ENCODE data around the gene SETD2. TPM values are rescaled to one million over a fixed set of nuclear protein-coding genes. Genes with fewer than 3 reads are reported as not detected.
"Not testable (repeated sequence)": the region's sequence is repeated elsewhere in the genome, so short reads cannot be mapped to it uniquely, and the experiment has no call there.

The SETD2 gene, protein sequence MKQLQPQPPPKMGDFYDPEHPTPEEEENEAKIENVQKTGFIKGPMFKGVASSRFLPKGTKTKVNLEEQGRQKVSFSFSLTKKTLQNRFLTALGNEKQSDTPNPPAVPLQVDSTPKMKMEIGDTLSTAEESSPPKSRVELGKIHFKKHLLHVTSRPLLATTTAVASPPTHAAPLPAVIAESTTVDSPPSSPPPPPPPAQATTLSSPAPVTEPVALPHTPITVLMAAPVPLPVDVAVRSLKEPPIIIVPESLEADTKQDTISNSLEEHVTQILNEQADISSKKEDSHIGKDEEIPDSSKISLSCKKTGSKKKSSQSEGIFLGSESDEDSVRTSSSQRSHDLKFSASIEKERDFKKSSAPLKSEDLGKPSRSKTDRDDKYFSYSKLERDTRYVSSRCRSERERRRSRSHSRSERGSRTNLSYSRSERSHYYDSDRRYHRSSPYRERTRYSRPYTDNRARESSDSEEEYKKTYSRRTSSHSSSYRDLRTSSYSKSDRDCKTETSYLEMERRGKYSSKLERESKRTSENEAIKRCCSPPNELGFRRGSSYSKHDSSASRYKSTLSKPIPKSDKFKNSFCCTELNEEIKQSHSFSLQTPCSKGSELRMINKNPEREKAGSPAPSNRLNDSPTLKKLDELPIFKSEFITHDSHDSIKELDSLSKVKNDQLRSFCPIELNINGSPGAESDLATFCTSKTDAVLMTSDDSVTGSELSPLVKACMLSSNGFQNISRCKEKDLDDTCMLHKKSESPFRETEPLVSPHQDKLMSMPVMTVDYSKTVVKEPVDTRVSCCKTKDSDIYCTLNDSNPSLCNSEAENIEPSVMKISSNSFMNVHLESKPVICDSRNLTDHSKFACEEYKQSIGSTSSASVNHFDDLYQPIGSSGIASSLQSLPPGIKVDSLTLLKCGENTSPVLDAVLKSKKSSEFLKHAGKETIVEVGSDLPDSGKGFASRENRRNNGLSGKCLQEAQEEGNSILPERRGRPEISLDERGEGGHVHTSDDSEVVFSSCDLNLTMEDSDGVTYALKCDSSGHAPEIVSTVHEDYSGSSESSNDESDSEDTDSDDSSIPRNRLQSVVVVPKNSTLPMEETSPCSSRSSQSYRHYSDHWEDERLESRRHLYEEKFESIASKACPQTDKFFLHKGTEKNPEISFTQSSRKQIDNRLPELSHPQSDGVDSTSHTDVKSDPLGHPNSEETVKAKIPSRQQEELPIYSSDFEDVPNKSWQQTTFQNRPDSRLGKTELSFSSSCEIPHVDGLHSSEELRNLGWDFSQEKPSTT (N-terminal part only)
- total RNA-seq: 26.4 TPM
- long read RNA-seq, partial matches to known transcripts: 2 of 3 reads
- long read RNA-seq, other reads (novel, unspliced or antisense): 1 of 3 reads

GRCh38 chr3:47164007-47164881 lies at the start of gene SETD2:
SETD2 (minus strand) TSS chr3:47164113; CDS start chr3:47163924, 189 bp downstream.
- H3K4me1 ChIP-seq: peaks cover 70% of the 10 kb centered on the region
- peak; percentile 96 for DNase-seq
- intact Hi-C loops (cut with micrococcal nuclease): no loop called here
- no peaks in the 10 kb centered on the region for H3K27me3 ChIP-seq (ENCODE audit: low read depth)
- peak within 1 kb of the TSS; percentile 96 for H3K27ac ChIP-seq (replicated peaks)
- TF ChIP-seq, protein P1, sequence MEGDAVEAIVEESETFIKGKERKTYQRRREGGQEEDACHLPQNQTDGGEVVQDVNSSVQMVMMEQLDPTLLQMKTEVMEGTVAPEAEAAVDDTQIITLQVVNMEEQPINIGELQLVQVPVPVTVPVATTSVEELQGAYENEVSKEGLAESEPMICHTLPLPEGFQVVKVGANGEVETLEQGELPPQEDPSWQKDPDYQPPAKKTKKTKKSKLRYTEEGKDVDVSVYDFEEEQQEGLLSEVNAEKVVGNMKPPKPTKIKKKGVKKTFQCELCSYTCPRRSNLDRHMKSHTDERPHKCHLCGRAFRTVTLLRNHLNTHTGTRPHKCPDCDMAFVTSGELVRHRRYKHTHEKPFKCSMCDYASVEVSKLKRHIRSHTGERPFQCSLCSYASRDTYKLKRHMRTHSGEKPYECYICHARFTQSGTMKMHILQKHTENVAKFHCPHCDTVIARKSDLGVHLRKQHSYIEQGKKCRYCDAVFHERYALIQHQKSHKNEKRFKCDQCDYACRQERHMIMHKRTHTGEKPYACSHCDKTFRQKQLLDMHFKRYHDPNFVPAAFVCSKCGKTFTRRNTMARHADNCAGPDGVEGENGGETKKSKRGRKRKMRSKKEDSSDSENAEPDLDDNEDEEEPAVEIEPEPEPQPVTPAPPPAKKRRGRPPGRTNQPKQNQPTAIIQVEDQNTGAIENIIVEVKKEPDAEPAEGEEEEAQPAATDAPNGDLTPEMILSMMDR (IDR thresholded peaks at IDR 0.05; ENCODE audit: borderline replicate concordance): peak; percentile 53
- H3K36me3 ChIP-seq: no peaks in the 10 kb centered on the region
- H3K4me3 ChIP-seq: peak within 1 kb of the TSS; percentile 94
- H3K9me3 ChIP-seq (replicated peaks): no peaks in the 10 kb centered on the region

GRCh38 chr3:47210863-47211405 lies 47.0 kb upstream of the SETD2 start:
- no peak for DNase-seq
- no peaks in the 10 kb centered on the region for H3K4me1 ChIP-seq

GRCh38 chr3:47206022-47206421 lies 42.1 kb upstream of the SETD2 start:
- H3K36me3 ChIP-seq; H3K4me3 ChIP-seq; H3K9me3 ChIP-seq (replicated peaks); H3K27me3 ChIP-seq (ENCODE audit: low read depth); H3K4me1 ChIP-seq; intact Hi-C loops (cut with micrococcal nuclease); DNase-seq; H3K27ac ChIP-seq (replicated peaks): not testable (repeated sequence)

More at GRCh38 chr3:47210863-47211405, 47.0 kb upstream of the SETD2 start:
- Histone ChIP-seq H3K36me3 (peaks cover 6% of the 10 kb centered on the region), H3K9me3 (replicated peaks) (no peaks in the 10 kb centered on the region), H3K27ac (replicated peaks) (no peak overlapping the region), H3K4me3 (no peak overlapping the region), H3K27me3 (ENCODE audit: low read depth) (no peaks in the 10 kb centered on the region)
- TF ChIP-seq, protein P1 (IDR thresholded peaks at IDR 0.05; ENCODE audit: borderline replicate concordance): no peak
- intact Hi-C loops (cut with micrococcal nuclease): no loop called here

GRCh38 chr3:47204875-47205274 lies 41.0 kb upstream of the SETD2 start:
- TF ChIP-seq, protein P1 (IDR thresholded peaks at IDR 0.05; ENCODE audit: borderline replicate concordance): no peak
- Histone ChIP-seq H3K27me3 (ENCODE audit: low read depth) (no peaks in the 10 kb centered on the region), H3K4me3 (no peak overlapping the region), H3K27ac (replicated peaks) (no peak overlapping the region), H3K36me3 (peaks cover 8% of the 10 kb centered on the region), H3K9me3 (replicated peaks) (no peaks in the 10 kb centered on the region), H3K4me1 (no peaks in the 10 kb centered on the region)
- no peak for DNase-seq
- intact Hi-C loops (cut with micrococcal nuclease): no loop called here

DNA sequence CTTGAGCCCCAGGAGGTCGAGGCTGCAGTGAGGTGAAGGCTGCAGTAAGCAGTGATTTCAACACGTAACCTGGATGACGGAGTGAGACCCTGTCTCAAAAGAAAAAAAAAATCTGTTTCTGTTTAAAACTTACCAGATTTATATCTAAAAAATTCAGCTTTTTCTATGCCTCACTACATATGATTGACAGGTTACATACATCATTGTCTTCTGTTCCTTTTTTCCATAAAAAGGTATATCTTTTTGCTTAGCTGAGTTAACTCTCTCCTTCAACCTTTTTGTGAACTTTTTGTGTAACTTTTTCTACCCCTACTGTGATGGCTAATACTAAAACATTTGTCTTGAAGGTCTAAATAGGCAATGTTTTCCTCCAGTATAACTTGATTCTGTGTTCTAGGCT lies 38.6 kb upstream of the SETD2 start:
- H3K9me3 ChIP-seq (replicated peaks): no peaks in the 10 kb centered on the region
- H3K27ac ChIP-seq (replicated peaks): no peak overlapping the region
- no peak for DNase-seq
- TF ChIP-seq, protein P1 (IDR thresholded peaks at IDR 0.05; ENCODE audit: borderline replicate concordance): no peak
- intact Hi-C loops (cut with micrococcal nuclease): no loop called here
- H3K4me3 ChIP-seq: no peak overlapping the region
- no peaks in the 10 kb centered on the region for H3K27me3 ChIP-seq (ENCODE audit: low read depth)
- peaks cover 8% of the 10 kb centered on the region for H3K36me3 ChIP-seq
- H3K4me1 ChIP-seq: no peaks in the 10 kb centered on the region

Data from left ventricle myocardium inferior (tissue), 1 donor.